CD1c-positive myeloid dendritic cell (primary cell): Measurements from ENCODE around the gene KIRREL3.

ENCODE experiments used
- DNase-seq: peaks from one replicate; pipeline ENCODE4 v3.0.0-alpha.2; 2016; ENCODE audit errors: extremely low spot score

The KIRREL3 gene

GRCh38 chr11:126467471-126467870 lies 533.1 kb downstream of the KIRREL3 start:
- DNase-seq: no peak

- no peak for DNase-seq
Observed at GRCh38 chr11:126467046-126467370, 533.6 kb downstream of the KIRREL3 start.

- DNase-seq: no peak
Observed at GRCh38 chr11:126466236-126467045, 534.1 kb downstream of the KIRREL3 start.

- DNase-seq: no peak
Observed at GRCh38 chr11:126465573-126466188, 534.9 kb downstream of the KIRREL3 start.

- DNase-seq: peak; percentile 49
Observed at GRCh38 chr11:126464796-126465195, 535.8 kb downstream of the KIRREL3 start.

GRCh38 chr11:126462422-126462821 lies 538.1 kb downstream of the KIRREL3 start:
- no peak for DNase-seq

GRCh38 chr11:126461996-126462395 lies 538.6 kb downstream of the KIRREL3 start:
- DNase-seq: no peak

- no peak for DNase-seq
Observed at GRCh38 chr11:126461096-126461440, 539.5 kb downstream of the KIRREL3 start.

- no peak for DNase-seq
Observed at GRCh38 chr11:126460417-126461095, 540.0 kb downstream of the KIRREL3 start.

GRCh38 chr11:126459691-126460281 lies 540.8 kb downstream of the KIRREL3 start:
- no peak for DNase-seq

GRCh38 chr11:126457817-126458216 lies 542.8 kb downstream of the KIRREL3 start:
- DNase-seq: no peak

- DNase-seq: no peak
Observed at GRCh38 chr11:126456783-126457542, 543.6 kb downstream of the KIRREL3 start.

GRCh38 chr11:126456089-126456488 lies 544.5 kb downstream of the KIRREL3 start:
- DNase-seq: no peak

- DNase-seq: no peak
Observed at GRCh38 chr11:126452241-126453101, 548.1 kb downstream of the KIRREL3 start.

- DNase-seq: no peak
Observed at GRCh38 chr11:126451211-126451802, 549.3 kb downstream of the KIRREL3 start.

GRCh38 chr11:126450806-126451205 lies 549.8 kb downstream of the KIRREL3 start:
- no peak for DNase-seq

- DNase-seq: no peak
Observed at GRCh38 chr11:126450198-126450597, 550.4 kb downstream of the KIRREL3 start.

GRCh38 chr11:126446581-126446980 lies 554.0 kb downstream of the KIRREL3 start:
- no peak for DNase-seq

GRCh38 chr11:126444072-126444471 lies 556.5 kb downstream of the KIRREL3 start:
- DNase-seq: no peak

GRCh38 chr11:126443120-126443519 lies 557.5 kb downstream of the KIRREL3 start:
- no peak for DNase-seq
